Stimulated activated CD4-positive, alpha-beta T cell treated with anti-CD3 and anti-CD28 coated beads, Interleukin-2, amount 100 ng/mL, for 24 hours (primary cell): ENCODE data around the gene SARDH.

ENCODE experiments used
- DNase-seq, 2 donors: peaks; one replicate each; pipeline ENCODE4 v3.0.0-alpha.2; 2020

SARDH gene

DNA sequence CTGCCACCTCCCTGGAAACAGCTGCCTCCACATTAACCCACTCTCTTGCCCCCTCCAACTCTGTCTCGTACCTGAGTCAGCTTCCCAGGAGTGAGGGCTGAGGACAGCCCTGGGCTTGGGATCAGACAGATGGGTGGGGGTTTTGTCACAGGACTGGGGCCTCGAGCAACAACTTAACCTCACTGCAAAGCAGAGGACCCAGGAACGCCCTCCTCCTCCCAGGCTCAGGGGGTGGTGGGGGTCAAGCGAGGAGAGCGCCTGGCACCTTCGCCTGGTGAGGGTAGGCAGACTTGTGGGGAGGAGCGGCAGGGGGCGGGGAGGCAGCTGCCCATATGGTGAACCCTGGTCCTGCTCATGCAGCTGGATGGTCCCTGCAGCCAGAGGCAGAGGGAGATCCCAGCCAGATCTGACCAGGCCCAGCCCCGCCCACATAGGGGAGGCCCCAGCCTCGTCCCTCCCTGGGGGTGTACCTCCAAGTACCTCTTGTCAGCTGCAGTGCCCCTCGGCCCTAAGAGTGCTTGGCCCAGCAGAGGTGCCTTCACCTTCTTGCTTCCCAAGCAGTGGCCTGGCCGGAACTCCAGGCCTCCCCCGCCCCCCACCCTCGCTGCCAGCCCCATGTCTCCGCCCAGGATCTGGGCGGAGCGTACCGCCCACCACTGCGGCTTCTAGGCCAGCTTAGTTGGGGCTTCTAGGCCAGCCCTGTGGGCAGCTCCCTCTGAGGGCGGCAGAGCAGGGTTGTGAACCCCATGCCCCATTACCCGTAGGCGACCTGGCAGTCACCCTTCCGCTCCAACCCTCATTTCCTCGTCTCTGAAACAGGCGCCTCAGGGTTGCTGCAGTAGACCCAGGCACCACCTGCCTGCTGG is at the start of gene SARDH:
Gene SARDH (minus strand): TSS at position 579 of the 866 bp plus-strand sequence. CDS start 4,179 bp downstream, outside the sequence.
- peak; percentile 39 to 58 for DNase-seq

GRCh38 chr9:133787754-133788025 is 49.5 kb upstream of the SARDH start:
- peak in 1 of 2 donors; percentile 14 for DNase-seq

- no peak for DNase-seq
Observed at GRCh38 chr9:133786907-133787753, 49.0 kb upstream of the SARDH start.

- DNase-seq: no peak
Observed at GRCh38 chr9:133786371-133786753, 48.2 kb upstream of the SARDH start.

GRCh38 chr9:133785753-133786370 is 47.7 kb upstream of the SARDH start:
- DNase-seq: no peak

- DNase-seq: no peak
Observed at GRCh38 chr9:133784731-133785561, 46.8 kb upstream of the SARDH start.

GRCh38 chr9:133783331-133783731 is 45.2 kb upstream of the SARDH start:
- DNase-seq: no peak

DNA sequence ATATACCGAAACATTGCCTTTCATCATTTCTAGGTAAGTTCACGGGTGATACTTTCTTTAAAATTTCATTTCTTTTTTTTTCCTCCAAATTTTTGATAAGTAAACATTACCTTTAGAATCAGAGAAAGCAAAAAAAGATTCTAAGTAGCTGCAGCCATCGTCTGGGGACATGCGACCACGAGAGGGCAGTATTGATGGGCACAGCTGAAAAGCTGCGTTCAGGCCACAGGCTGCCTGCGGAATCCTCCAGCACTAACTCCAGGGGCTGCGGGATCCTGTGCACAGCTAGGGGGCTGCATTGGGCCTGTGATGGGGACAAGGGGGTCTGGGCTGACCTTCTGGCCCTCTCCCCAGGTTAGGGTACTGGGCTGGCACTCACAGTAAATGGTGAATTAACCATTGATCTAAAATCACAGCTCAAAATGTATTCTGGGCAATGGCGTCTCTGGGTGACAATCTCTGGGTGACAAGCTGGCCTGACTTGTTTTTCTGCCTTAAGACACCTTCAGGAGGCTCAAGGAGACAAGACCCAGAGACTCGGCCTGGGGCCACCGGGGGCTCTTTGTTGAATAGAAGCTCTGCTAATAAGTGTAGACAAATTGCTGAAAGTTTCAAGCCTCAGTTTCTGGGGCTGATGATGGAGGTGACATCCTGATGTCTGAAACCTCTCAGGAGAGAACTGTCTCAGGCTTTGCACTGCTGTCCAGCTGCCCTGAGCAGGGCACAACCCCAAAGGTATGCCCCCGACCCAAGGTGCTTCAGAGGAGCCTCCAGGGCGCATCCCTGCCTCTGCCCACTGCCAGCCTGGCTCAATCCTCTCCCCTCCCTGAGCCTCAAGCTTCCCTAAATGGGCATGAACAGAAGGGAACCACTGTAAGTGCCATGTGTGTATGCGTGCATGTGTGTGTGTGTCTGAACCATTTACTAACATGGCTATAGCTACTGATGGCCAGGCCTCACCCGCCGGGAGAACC is 44.3 kb upstream of the SARDH start:
- DNase-seq: peak; percentile 76 to 79

GRCh38 chr9:133781828-133782135 is 43.6 kb upstream of the SARDH start:
- no peak for DNase-seq

DNA sequence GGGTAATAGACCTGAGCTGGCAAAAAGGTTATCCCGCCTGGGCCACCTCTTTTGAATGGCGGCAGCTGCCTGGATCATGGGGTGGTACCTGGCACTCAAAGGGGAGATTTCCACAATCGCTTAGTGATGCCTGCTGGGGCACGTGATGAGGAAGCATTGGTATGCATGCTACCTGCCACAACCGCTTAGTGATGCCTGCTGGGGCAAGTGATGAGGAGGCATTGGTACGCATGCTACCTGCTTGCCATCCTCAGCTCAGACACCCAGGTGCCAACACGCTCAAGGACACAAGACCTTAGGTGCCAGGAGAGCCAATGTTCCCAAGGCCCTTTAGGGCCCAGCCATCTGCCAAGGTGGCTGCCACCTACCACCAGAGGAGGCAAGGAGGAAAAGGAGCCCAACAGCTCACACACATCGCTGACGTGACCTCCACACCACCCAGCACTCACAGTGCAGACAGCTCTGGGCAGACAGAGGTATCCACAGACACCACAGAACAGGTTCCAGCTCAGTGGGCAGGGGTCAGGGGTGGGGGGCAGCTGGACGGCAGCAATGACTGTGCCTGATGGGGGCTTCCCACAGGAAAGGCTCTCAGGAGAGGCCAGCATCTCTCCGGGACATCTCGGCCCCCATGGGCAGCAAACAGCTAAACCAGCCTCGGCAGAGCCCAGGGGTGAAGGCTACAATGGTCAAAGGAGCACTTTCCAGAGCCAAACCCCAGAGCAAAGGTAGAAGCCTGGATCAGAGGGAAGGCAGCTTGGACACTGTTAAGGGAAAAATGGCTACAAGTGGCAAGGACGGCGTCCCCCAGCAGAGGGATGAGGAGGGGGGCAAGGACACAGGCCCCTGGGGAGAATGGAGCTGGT is 43.0 kb upstream of the SARDH start:
- DNase-seq: no peak

GRCh38 chr9:133780404-133780945 is 42.3 kb upstream of the SARDH start:
- no peak for DNase-seq

GRCh38 chr9:133779516-133780403 is 41.6 kb upstream of the SARDH start:
- DNase-seq: no peak

- no peak for DNase-seq
Observed at GRCh38 chr9:133779081-133779480, 40.9 kb upstream of the SARDH start.

DNA sequence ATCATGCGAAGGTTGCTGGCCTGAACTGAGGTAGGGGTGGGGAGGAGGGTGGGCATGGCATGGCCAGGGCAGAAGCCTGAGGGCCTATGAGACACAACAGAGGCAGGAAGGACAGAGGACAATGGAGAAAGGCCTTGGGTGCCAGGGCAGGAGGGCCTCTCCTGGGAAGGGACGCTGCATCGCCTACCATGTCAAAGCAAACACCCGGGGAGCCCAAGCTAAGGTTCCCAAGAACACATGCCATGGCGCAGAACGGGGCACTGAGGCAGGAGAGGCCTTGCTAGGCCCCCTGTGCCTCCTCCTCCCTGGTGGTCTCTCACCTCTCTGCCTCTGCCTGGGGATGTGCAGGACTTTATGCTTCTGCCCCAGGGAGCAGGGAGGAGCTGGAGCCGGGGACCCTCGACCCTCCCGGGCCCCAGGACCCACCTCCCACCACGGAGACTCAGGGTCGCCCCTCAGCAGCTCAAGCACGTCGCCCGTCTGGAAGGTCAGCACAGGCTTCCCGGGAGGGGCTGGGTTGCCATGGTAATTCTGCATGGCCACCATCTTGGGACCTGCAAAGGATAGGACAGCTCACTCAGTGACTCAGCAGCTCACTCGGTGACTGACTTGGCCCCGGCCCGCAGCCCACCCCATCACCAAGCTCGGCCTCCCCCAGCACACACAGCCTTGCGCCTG is 40.3 kb upstream of the SARDH start:
- no peak for DNase-seq

GRCh38 chr9:133777871-133778270 is 39.7 kb upstream of the SARDH start:
- DNase-seq: no peak

DNA sequence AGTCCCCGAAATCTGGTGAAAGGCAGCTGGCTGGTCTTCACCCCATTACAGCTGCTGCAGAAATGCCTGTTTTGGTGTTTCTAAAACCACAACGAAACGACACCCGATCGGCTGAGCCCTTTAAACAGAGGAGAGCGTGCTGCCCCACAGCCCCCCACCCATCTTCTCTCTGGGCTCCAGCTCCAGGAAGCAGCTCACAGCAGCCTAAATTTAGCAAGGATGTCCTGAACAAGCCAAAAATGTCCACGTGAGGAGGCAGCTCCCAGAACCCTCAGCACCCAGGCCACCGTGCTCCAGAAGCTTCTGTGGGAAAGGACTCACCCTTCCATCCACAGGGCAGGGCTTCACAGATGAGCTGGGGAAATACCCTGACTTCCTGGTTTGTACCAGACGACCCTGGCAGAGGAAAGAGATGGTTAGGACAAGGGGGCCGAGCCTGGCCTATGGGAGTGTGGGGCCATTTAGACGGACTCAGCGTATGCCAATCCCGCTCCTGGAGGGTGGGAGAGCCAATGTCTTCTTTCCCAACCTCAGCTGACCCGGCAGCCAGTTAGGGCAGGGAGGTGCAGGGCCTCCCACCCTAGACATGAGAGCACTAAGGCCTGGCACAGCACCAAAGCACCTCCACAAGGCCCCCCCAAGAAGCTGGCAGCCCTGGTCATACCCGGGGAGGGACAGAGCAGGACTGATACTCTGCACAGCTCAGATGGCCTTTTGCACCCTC is 39.1 kb upstream of the SARDH start:
- DNase-seq: no peak

DNA sequence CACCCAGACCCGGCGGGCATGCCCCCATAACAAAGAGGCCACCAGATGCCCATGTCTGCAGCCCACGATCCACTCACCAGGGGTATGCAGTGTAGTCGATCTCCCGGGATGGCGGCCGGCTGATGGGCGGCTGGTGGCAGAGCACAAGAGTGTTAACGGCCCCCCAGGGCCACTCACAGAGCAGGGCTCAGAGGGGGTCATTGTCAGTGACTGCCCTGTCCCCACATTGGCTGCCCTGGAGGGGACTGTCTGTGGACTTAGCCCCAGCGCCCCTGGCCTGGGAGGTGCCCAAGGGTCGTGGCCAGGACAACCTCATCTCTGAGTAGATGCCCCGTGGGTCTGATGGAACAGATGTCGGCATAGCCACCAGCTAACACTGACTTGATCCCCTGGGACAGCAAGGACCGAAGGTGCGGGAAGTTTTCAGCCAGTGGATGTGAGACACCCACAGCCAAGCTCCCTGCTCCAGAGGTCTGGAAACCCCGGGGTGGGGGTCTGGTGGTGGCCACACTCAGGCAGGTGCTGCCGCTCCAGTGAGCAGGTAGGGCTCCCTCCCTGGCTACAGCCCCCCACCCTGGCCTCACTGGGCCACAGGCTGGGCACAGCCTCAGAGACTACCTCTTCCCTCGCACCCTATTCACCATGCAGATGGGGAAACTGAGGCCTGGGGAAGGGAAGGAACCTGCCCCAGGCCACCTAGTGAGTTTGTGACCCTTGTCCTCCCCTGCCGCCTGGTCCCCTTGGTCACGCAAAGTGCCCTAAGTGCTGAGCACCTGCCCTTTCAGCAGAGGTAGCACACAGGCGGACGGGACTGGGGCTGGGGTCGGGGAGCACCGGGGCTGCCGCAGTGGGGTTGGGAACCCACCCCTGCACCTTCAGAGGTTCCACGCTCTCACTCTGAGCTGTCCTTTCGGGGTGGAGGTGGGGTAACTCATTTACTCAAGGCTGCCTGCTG is 38.1 kb upstream of the SARDH start:
- DNase-seq: no peak
